Activated T-helper 17 cell treated with anti-CD3 and anti-CD28 coated beads, Interleukin-2, amount 50 U/mL, for 72 hours (primary cell): ENCODE results near the gene KLHL25. TPM values are rescaled to one million over a fixed set of nuclear protein-coding genes. Genes with fewer than 3 reads are reported as not detected.
"Not testable (repeated sequence)": the region's sequence is repeated elsewhere in the genome, so short reads cannot be mapped to it uniquely, and the experiment has no call there.

ENCODE experiments used
- ATAC-seq: fragments of 150-1000 bp; cut with Tn5 transposase; replicated peaks from 2 replicates; pipeline ENCODE4 v1.10.0; 2021; ENCODE audit warnings: mild to moderate bottlenecking, moderate library complexity
- H3K27ac Mint-ChIP-seq: one replicate; pipeline ENCODE4 v1.8.0; 2022; ENCODE audit warnings: mixed read lengths
- H3K27me3 Mint-ChIP-seq: one replicate; pipeline ENCODE4 v1.8.0; 2022; ENCODE audit warnings: mixed read lengths
- H3K36me3 Mint-ChIP-seq: one replicate; pipeline ENCODE4 v1.8.0; 2022; ENCODE audit warnings: low read depth, mild to moderate bottlenecking, mixed read lengths
- H3K4me1 Mint-ChIP-seq: one replicate; pipeline ENCODE4 v1.8.0; 2022; ENCODE audit warnings: mixed read lengths
- H3K4me3 Mint-ChIP-seq: one replicate; pipeline ENCODE4 v1.8.0; 2022; ENCODE audit warnings: mild to moderate bottlenecking, mixed read lengths
- H3K9me3 Mint-ChIP-seq: one replicate; pipeline ENCODE4 v1.8.0; 2022; ENCODE audit warnings: mixed read lengths
- total RNA-seq, 2 donors: library from RNA; stranded (reverse); gene quantifications; one replicate each; pipeline ENCODE4 v1.2.3, GENCODE V29; 2022

Gene KLHL25
- total RNA-seq, 2 donors from 2014 or later = 3.4 to 4.6 TPM

- H3K27me3 Mint-ChIP-seq = peaks cover 3% of the 10 kb centered on the region
- no peaks in the 10 kb centered on the region for H3K36me3 Mint-ChIP-seq
- H3K4me1 Mint-ChIP-seq = no peaks in the 10 kb centered on the region
- no peaks in the 10 kb centered on the region for H3K9me3 Mint-ChIP-seq
- H3K27ac Mint-ChIP-seq = no peak overlapping the region
- no peak overlapping the region for H3K4me3 Mint-ChIP-seq
- ATAC-seq = no peak
Observed at GRCh38 chr15:85826756-85827515, 32.2 kb upstream of the KLHL25 start.

GRCh38 chr15:85825719-85826118 is 31.0 kb upstream of the KLHL25 start:
- Mint-ChIP-seq H3K9me3 (no peaks in the 10 kb centered on the region), H3K4me3 (no peak overlapping the region), H3K4me1 (no peaks in the 10 kb centered on the region), H3K27me3 (peaks cover 3% of the 10 kb centered on the region), H3K36me3 (no peaks in the 10 kb centered on the region), H3K27ac (no peak overlapping the region)
- no peak for ATAC-seq

GRCh38 chr15:85825118-85825517 is 30.4 kb upstream of the KLHL25 start:
- H3K27me3 Mint-ChIP-seq = peaks cover 3% of the 10 kb centered on the region
- ATAC-seq = no peak
- no peaks in the 10 kb centered on the region for H3K36me3 Mint-ChIP-seq
- no peaks in the 10 kb centered on the region for H3K4me1 Mint-ChIP-seq
- H3K27ac Mint-ChIP-seq = no peak overlapping the region
- H3K9me3 Mint-ChIP-seq = no peaks in the 10 kb centered on the region
- no peak overlapping the region for H3K4me3 Mint-ChIP-seq

GRCh38 chr15:85821545-85821944 is 26.8 kb upstream of the KLHL25 start:
- no peaks in the 10 kb centered on the region for H3K36me3 Mint-ChIP-seq
- H3K9me3 Mint-ChIP-seq = no peaks in the 10 kb centered on the region
- no peaks in the 10 kb centered on the region for H3K4me1 Mint-ChIP-seq
- H3K27me3 Mint-ChIP-seq = peaks cover 3% of the 10 kb centered on the region
- no peak for ATAC-seq
- H3K4me3 Mint-ChIP-seq = no peak overlapping the region
- no peak overlapping the region for H3K27ac Mint-ChIP-seq

GRCh38 chr15:85819938-85820337 is 25.2 kb upstream of the KLHL25 start:
- ATAC-seq = no peak
- no peaks in the 10 kb centered on the region for H3K27me3 Mint-ChIP-seq
- no peak overlapping the region for H3K4me3 Mint-ChIP-seq
- H3K9me3 Mint-ChIP-seq = no peaks in the 10 kb centered on the region
- H3K4me1 Mint-ChIP-seq = no peaks in the 10 kb centered on the region
- H3K27ac Mint-ChIP-seq = no peak overlapping the region
- H3K36me3 Mint-ChIP-seq = no peaks in the 10 kb centered on the region

- no peak for ATAC-seq
- H3K27me3 Mint-ChIP-seq = no peaks in the 10 kb centered on the region
- no peaks in the 10 kb centered on the region for H3K4me1 Mint-ChIP-seq
Observed at GRCh38 chr15:85813234-85813633, 18.5 kb upstream of the KLHL25 start.

GRCh38 chr15:85810075-85810474 is 15.3 kb upstream of the KLHL25 start:
- Mint-ChIP-seq H3K27ac (no peak overlapping the region), H3K9me3 (no peaks in the 10 kb centered on the region), H3K27me3 (no peaks in the 10 kb centered on the region), H3K36me3 (no peaks in the 10 kb centered on the region), H3K4me3 (no peak overlapping the region), H3K4me1 (no peaks in the 10 kb centered on the region)
- no peak for ATAC-seq

More at GRCh38 chr15:85813234-85813633, 18.5 kb upstream of the KLHL25 start:
- Mint-ChIP-seq H3K36me3 (no peaks in the 10 kb centered on the region), H3K4me3 (no peak overlapping the region), H3K9me3 (no peaks in the 10 kb centered on the region), H3K27ac (no peak overlapping the region)

- no peaks in the 10 kb centered on the region for H3K36me3 Mint-ChIP-seq
- no peaks in the 10 kb centered on the region for H3K4me1 Mint-ChIP-seq
- H3K4me3 Mint-ChIP-seq = no peak overlapping the region
- ATAC-seq = no peak
- no peaks in the 10 kb centered on the region for H3K9me3 Mint-ChIP-seq
- no peak overlapping the region for H3K27ac Mint-ChIP-seq
- H3K27me3 Mint-ChIP-seq = no peaks in the 10 kb centered on the region
Observed at GRCh38 chr15:85805420-85805819, 10.7 kb upstream of the KLHL25 start.

GRCh38 chr15:85804481-85805170 is 9.9 kb upstream of the KLHL25 start:
- no peaks in the 10 kb centered on the region for H3K4me1 Mint-ChIP-seq
- no peak for ATAC-seq
- no peaks in the 10 kb centered on the region for H3K9me3 Mint-ChIP-seq
- H3K36me3 Mint-ChIP-seq = no peaks in the 10 kb centered on the region
- H3K27me3 Mint-ChIP-seq = no peaks in the 10 kb centered on the region
- H3K4me3 Mint-ChIP-seq = no peak overlapping the region
- H3K27ac Mint-ChIP-seq = no peak overlapping the region

GRCh38 chr15:85802617-85803016 is 7.9 kb upstream of the KLHL25 start:
- H3K4me1 Mint-ChIP-seq, H3K27me3 Mint-ChIP-seq, H3K36me3 Mint-ChIP-seq, ATAC-seq, H3K9me3 Mint-ChIP-seq, H3K27ac Mint-ChIP-seq, H3K4me3 Mint-ChIP-seq: not testable (repeated sequence)

GRCh38 chr15:85800478-85801123 is 5.9 kb upstream of the KLHL25 start:
- Mint-ChIP-seq H3K4me3 (no peak overlapping the region), H3K36me3 (no peaks in the 10 kb centered on the region), H3K27ac (no peak overlapping the region), H3K27me3 (no peaks in the 10 kb centered on the region), H3K9me3 (no peaks in the 10 kb centered on the region), H3K4me1 (peaks cover 5% of the 10 kb centered on the region)
- ATAC-seq = no peak

GRCh38 chr15:85796371-85796770 is 1.6 kb upstream of the KLHL25 start:
- Mint-ChIP-seq H3K4me3 (peak overlapping the region; percentile 83), H3K4me1 (peaks cover 23% of the 10 kb centered on the region)
- H3K27ac Mint-ChIP-seq, H3K27me3 Mint-ChIP-seq, H3K36me3 Mint-ChIP-seq, H3K9me3 Mint-ChIP-seq, ATAC-seq: not testable (repeated sequence)

- no peak for ATAC-seq
- peak overlapping the region; percentile 83 for H3K4me3 Mint-ChIP-seq
- H3K9me3 Mint-ChIP-seq = no peaks in the 10 kb centered on the region
- H3K36me3 Mint-ChIP-seq = no peaks in the 10 kb centered on the region
- peaks cover 23% of the 10 kb centered on the region for H3K4me1 Mint-ChIP-seq
- H3K27me3 Mint-ChIP-seq = no peaks in the 10 kb centered on the region
- peak overlapping the region; percentile 57 for H3K27ac Mint-ChIP-seq
Observed at GRCh38 chr15:85795337-85796305, 896 bp upstream of the KLHL25 start.
